ENCODE measurements around the gene LRRC73. TPM values are rescaled to one million over a fixed set of nuclear protein-coding genes. Genes with fewer than 3 reads are reported as not detected.
"Not testable (repeated sequence)": the region's sequence is repeated elsewhere in the genome, so short reads cannot be mapped to it uniquely, and the experiment has no call there.

The LRRC73 gene
- total RNA-seq, 1 donor from 2014 or later, result 1.6 TPM

GRCh38 chr6:43471399-43471798 is 38.7 kb downstream of the LRRC73 start:
- H3K27ac ChIP-seq (replicated peaks), result no peak overlapping the region
- H3K36me3 ChIP-seq, result no peaks in the 10 kb centered on the region
- TF ChIP-seq, protein P1, sequence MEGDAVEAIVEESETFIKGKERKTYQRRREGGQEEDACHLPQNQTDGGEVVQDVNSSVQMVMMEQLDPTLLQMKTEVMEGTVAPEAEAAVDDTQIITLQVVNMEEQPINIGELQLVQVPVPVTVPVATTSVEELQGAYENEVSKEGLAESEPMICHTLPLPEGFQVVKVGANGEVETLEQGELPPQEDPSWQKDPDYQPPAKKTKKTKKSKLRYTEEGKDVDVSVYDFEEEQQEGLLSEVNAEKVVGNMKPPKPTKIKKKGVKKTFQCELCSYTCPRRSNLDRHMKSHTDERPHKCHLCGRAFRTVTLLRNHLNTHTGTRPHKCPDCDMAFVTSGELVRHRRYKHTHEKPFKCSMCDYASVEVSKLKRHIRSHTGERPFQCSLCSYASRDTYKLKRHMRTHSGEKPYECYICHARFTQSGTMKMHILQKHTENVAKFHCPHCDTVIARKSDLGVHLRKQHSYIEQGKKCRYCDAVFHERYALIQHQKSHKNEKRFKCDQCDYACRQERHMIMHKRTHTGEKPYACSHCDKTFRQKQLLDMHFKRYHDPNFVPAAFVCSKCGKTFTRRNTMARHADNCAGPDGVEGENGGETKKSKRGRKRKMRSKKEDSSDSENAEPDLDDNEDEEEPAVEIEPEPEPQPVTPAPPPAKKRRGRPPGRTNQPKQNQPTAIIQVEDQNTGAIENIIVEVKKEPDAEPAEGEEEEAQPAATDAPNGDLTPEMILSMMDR (IDR thresholded peaks at IDR 0.05; ENCODE audit: borderline replicate concordance), result no peak
- no peak overlapping the region for H3K4me3 ChIP-seq
- no peak for DNase-seq
- intact Hi-C loops (cut with micrococcal nuclease), result no loop called here
- peaks cover 5% of the 10 kb centered on the region for H3K27me3 ChIP-seq (ENCODE audit: low read depth)
- peaks cover 32% of the 10 kb centered on the region for H3K4me1 ChIP-seq
- H3K9me3 ChIP-seq (replicated peaks), result no peaks in the 10 kb centered on the region

GRCh38 chr6:43469947-43470346 is 40.2 kb downstream of the LRRC73 start:
- Histone ChIP-seq H3K9me3 (replicated peaks) (no peaks in the 10 kb centered on the region), H3K27ac (replicated peaks) (peak overlapping the region; percentile 84)

DNA sequence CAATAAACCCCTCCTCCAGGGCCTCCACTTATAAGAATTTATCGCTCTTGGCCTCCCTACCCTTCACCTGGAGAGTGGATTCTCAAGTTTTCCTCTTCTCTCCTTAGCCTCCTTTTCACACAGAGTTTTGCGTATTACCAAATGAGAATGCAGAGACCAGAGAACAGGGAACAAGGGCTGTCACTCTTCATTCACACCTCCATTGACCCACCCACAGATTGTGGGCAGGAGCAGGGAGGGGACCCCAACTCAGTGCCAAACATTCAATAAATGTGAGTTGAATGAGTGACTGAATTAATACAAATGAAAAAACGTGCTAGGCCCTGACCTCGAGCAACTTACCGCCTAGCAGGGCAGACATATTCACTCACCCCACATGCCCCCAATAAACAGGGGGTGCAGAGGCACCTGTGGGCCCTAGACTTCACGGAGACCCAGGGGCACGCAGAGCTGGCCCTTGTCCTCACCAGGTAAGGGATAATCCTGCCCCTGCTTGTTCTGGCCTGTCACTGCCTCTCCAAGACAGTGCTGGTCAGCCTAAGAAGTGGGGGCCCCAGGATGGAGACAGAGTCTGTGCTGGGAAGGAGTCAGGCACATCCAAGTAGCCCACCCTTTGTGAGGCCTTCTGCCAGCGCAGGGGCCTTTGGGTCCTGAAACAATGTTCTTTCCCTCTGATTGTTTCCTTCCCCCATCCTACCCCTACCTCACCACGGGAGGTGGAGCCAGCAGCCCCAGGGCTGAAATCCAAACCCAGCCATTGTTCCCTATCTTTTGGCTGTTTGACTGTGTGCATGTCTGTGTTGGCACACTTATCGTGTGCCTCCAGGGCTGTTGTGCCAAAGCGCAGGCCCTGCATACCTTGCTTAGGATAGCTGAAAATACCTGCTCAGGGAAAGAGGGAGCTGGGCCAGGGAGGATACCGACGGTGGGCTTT is 41.1 kb downstream of the LRRC73 start:
- peak; percentile 42 for DNase-seq
- Histone ChIP-seq H3K4me3 (no peak overlapping the region), H3K27me3 (ENCODE audit: low read depth) (peaks cover 15% of the 10 kb centered on the region), H3K27ac (replicated peaks) (peak overlapping the region; percentile 84), H3K36me3 (no peaks in the 10 kb centered on the region), H3K4me1 (peaks cover 32% of the 10 kb centered on the region), H3K9me3 (replicated peaks) (no peaks in the 10 kb centered on the region)
- intact Hi-C loops (cut with micrococcal nuclease), result no loop called here
- TF ChIP-seq, protein P1 (IDR thresholded peaks at IDR 0.05; ENCODE audit: borderline replicate concordance), result no peak

More at GRCh38 chr6:43469947-43470346, 40.2 kb downstream of the LRRC73 start:
- Histone ChIP-seq H3K27me3 (ENCODE audit: low read depth) (peaks cover 13% of the 10 kb centered on the region), H3K4me1 (peaks cover 32% of the 10 kb centered on the region), H3K4me3 (no peak overlapping the region), H3K36me3 (no peaks in the 10 kb centered on the region)
- intact Hi-C loops (cut with micrococcal nuclease), result no loop called here
- no peak for DNase-seq
- TF ChIP-seq, protein P1 (IDR thresholded peaks at IDR 0.05; ENCODE audit: borderline replicate concordance), result no peak

- H3K36me3 ChIP-seq, result no peaks in the 10 kb centered on the region
- intact Hi-C loops (cut with micrococcal nuclease), result no loop called here
- TF ChIP-seq, protein P1 (IDR thresholded peaks at IDR 0.05; ENCODE audit: borderline replicate concordance), result no peak
- peaks cover 23% of the 10 kb centered on the region for H3K27me3 ChIP-seq (ENCODE audit: low read depth)
- H3K4me3 ChIP-seq, result no peak overlapping the region
- peak overlapping the region; percentile 84 for H3K27ac ChIP-seq (replicated peaks)
- DNase-seq, result no peak
- H3K9me3 ChIP-seq (replicated peaks), result no peaks in the 10 kb centered on the region
- H3K4me1 ChIP-seq, result peaks cover 25% of the 10 kb centered on the region
These were observed 41.9 kb downstream of the LRRC73 start for GRCh38 chr6:43468240-43468639.

DNA sequence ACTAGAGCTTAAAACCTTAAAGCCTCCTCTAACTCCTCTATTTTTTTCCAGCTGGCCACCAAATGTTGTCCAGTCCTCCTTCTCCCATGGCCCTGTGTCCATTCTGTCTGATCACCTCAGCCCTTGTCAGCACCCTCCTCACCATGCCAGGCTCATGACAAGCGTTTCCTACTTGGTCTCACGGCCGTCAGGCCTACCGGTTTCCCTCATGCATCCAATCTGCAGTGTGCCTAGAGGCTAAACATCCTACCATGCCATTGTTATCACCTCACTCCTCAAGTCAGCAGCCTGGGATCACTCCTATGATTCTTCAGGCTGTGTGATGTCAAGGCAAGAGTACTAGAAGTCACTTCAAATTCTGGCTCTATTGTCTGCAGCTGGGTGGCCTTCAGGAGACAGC is 42.4 kb downstream of the LRRC73 start:
- Histone ChIP-seq H3K27me3 (ENCODE audit: low read depth) (peaks cover 25% of the 10 kb centered on the region), H3K9me3 (replicated peaks) (no peaks in the 10 kb centered on the region), H3K4me1 (peaks cover 25% of the 10 kb centered on the region), H3K4me3 (no peak overlapping the region), H3K27ac (replicated peaks) (peak overlapping the region; percentile 84), H3K36me3 (no peaks in the 10 kb centered on the region)
- no peak for DNase-seq
- TF ChIP-seq, protein P1 (IDR thresholded peaks at IDR 0.05; ENCODE audit: borderline replicate concordance), result no peak
- intact Hi-C loops (cut with micrococcal nuclease), result no loop called here

GRCh38 chr6:43467265-43467664 is 42.9 kb downstream of the LRRC73 start:
- H3K36me3 ChIP-seq; H3K4me3 ChIP-seq; DNase-seq; H3K9me3 ChIP-seq (replicated peaks); intact Hi-C loops (cut with micrococcal nuclease): not testable (repeated sequence)
- Histone ChIP-seq H3K27ac (replicated peaks) (peak overlapping the region; percentile 84), H3K4me1 (peaks cover 25% of the 10 kb centered on the region), H3K27me3 (ENCODE audit: low read depth) (peaks cover 29% of the 10 kb centered on the region)

Data from left ventricle myocardium inferior (tissue), 1 donor.